Keratinocyte (primary cell): ENCODE data around the gene PARP4. TPM values are rescaled to one million over a fixed set of nuclear protein-coding genes. Genes with fewer than 3 reads are reported as not detected.
"Not testable (repeated sequence)": the region's sequence is repeated elsewhere in the genome, so short reads cannot be mapped to it uniquely, and the experiment has no call there.

Experiments
- DNase-seq: peaks from one replicate; pipeline ENCODE4 v3.0.0-alpha.2; 2011; ENCODE audit warnings: low read depth, missing footprints, low spot score
- FAIRE-seq: peaks from 2 replicates; lab custom pipeline; 2011; peaks lifted over from hg19 to GRCh38; lab: Jason Lieb, UNC
- H2AFZ ChIP-seq: 2 replicates; pipeline ENCODE4 v1.6.0; 2012; ENCODE audit warnings: low read length, control low read depth, inconsistent platforms; ENCODE audit not compliant: control insufficient read depth
- H3K27ac ChIP-seq: 2 replicates; pipeline ENCODE4 v1.5.1; 2011; ENCODE audit warnings: low read length; ENCODE audit not compliant: control insufficient read depth, insufficient read depth
- H3K27me3 ChIP-seq: 3 replicates; pipeline ENCODE4 v1.6.0; 2011; ENCODE audit warnings: low read length; ENCODE audit not compliant: control insufficient read depth, insufficient read depth; ENCODE audit errors: extremely low read depth
- H3K36me3 ChIP-seq, 2 experiments: 2 replicates in 1 of 2; 3 replicates in 1 of 2; pipeline ENCODE4 v1.5.1; 2011; ENCODE audit warnings: low read length in 2 of 2, mild to moderate bottlenecking in 1 of 2; ENCODE audit not compliant: control insufficient read depth in 2 of 2, insufficient read depth in 2 of 2; ENCODE audit errors: extremely low read depth in 1 of 2
- H3K4me1 ChIP-seq: 3 replicates; pipeline ENCODE4 v1.5.1; 2011; ENCODE audit warnings: low read length; ENCODE audit not compliant: control insufficient read depth, insufficient read depth; ENCODE audit errors: extremely low read depth
- H3K4me2 ChIP-seq: 3 replicates; pipeline ENCODE4 v1.6.0; 2011; ENCODE audit warnings: low read depth, low read length; ENCODE audit not compliant: control insufficient read depth, insufficient read depth; ENCODE audit errors: extremely low read depth
- H3K4me3 ChIP-seq, 3 experiments: fragments of 200-600 bp in 1 of 3; sonication (generic) in 1 of 3; 2 replicates in 2 of 3; 3 replicates in 1 of 3; pipeline ENCODE4 v1.5.1; 2011 to 2016; ENCODE audit warnings: low read length in 3 of 3, mild to moderate bottlenecking in 3 of 3, control low read depth in 2 of 3, inconsistent platforms in 1 of 3, low read depth in 1 of 3, mixed read lengths in 1 of 3, mixed run types in 1 of 3, moderate library complexity in 1 of 3; ENCODE audit not compliant: control insufficient read depth in 2 of 3, insufficient read depth in 2 of 3; ENCODE audit errors: extremely low read depth in 1 of 3
- H3K79me2 ChIP-seq: 2 replicates; pipeline ENCODE4 v1.6.0; 2012; ENCODE audit warnings: low read length; ENCODE audit not compliant: control insufficient read depth, insufficient read depth
- H3K9ac ChIP-seq: 3 replicates; pipeline ENCODE4 v1.6.0; 2011; ENCODE audit warnings: low read length; ENCODE audit not compliant: control insufficient read depth, insufficient read depth; ENCODE audit errors: extremely low read depth
- H3K9me1 ChIP-seq: 3 replicates; pipeline ENCODE4 v1.6.0; 2011; ENCODE audit warnings: low read length; ENCODE audit not compliant: control insufficient read depth, insufficient read depth; ENCODE audit errors: extremely low read depth
- H3K9me3 ChIP-seq: 2 replicates; pipeline ENCODE4 v1.5.1; 2012; ENCODE audit warnings: low read depth, low read length; ENCODE audit not compliant: control insufficient read depth
- H4K20me1 ChIP-seq: 3 replicates; pipeline ENCODE4 v1.6.0; 2011; ENCODE audit warnings: low read length; ENCODE audit not compliant: control insufficient read depth, insufficient read depth; ENCODE audit errors: extremely low read depth
- EZH2 ChIP-seq: IDR thresholded peaks from one replicate; pipeline ENCODE4 v1.6.1; 2012; ENCODE audit warnings: inconsistent platforms, mild to moderate bottlenecking, low read length, moderate library complexity
- dilution Hi-C: fragments of 300-500 bp; cut with MboI; formaldehyde crosslinking; loops from one replicate; pipeline ENCODE4 v1.7.0; 2020; ENCODE audit warnings: low sequenced_read_pairs; ENCODE audit not compliant: extremely low pct_ligation_motif_present
- polyA plus RNA-seq, 5 experiments: library from polyadenylated mRNA; depleted of rRNA in 3 of 5; stranded (reverse) in 3 of 5; stranded (forward) in 1 of 5; unstranded in 1 of 5; fragments of >200 nt; gene quantifications; 1 replicate in 1 of 5; 2 replicates in 3 of 5; 3 replicates in 1 of 5; pipeline versions ENCODE4 v1.2.1 to v1.2.3, GENCODE V29; 2011 to 2012; ENCODE audit warnings: missing spikeins in 2 of 5, low read depth in 1 of 5, low replicate concordance in 1 of 5
- TF ChIP-seq, protein P1 (sequence below), 3 experiments: IDR thresholded peaks in 1 of 3; conservative IDR thresholded peaks in 1 of 3; optimal IDR thresholded peaks in 1 of 3; 2 replicates in 2 of 3; 3 replicates in 1 of 3; pipeline versions ENCODE3 to v1.5.1; 2011; ENCODE audit warnings: low read length in 3 of 3, mild to moderate bottlenecking in 3 of 3, moderate library complexity in 2 of 3, control low read depth in 1 of 3, inconsistent platforms in 1 of 3; ENCODE audit not compliant: insufficient read depth in 2 of 3; ENCODE audit errors: extremely low read depth in 1 of 3

Gene PARP4
- polyA plus RNA-seq, 1 donor (not counting 4 experiments of a cell fraction or from before 2014, with no cell fraction given), result 44.0 TPM

DNA sequence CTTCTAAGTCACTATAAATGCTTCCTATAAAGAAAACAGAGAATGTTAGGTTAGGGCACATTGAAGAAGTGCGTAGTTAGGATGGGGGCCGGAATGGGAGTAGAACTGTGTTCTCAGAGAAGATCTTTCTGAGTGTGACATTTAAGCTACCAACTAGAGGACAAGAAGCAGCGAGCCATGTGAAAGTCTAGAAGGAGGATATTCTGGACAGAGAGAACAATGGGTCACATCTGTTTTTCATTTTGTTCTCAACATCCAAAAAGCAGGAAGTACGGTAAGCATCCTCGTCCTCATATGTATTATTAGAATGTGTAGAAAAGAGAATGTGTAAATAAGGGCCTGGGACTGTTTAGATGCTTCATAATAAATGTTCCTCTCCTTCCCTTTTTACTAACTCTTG is 44.5 kb upstream of the PARP4 start:
- Histone ChIP-seq H3K79me2 (no peaks in the 10 kb centered on the region), H3K9me3 (no peaks in the 10 kb centered on the region), H2AFZ (no peak overlapping the region), H3K9me1 (no peaks in the 10 kb centered on the region), H3K4me2 (no peak overlapping the region), H3K36me3 (no peaks in the 10 kb centered on the region), H3K9ac (no peak overlapping the region), H3K4me3 (no peak overlapping the region), H3K27me3 (no peaks in the 10 kb centered on the region), H4K20me1 (no peaks in the 10 kb centered on the region), H3K27ac (no peak overlapping the region), H3K4me1 (no peaks in the 10 kb centered on the region)
- dilution Hi-C loops, result no loop called here
- FAIRE-seq, result no peak
- TF ChIP-seq, protein P1, sequence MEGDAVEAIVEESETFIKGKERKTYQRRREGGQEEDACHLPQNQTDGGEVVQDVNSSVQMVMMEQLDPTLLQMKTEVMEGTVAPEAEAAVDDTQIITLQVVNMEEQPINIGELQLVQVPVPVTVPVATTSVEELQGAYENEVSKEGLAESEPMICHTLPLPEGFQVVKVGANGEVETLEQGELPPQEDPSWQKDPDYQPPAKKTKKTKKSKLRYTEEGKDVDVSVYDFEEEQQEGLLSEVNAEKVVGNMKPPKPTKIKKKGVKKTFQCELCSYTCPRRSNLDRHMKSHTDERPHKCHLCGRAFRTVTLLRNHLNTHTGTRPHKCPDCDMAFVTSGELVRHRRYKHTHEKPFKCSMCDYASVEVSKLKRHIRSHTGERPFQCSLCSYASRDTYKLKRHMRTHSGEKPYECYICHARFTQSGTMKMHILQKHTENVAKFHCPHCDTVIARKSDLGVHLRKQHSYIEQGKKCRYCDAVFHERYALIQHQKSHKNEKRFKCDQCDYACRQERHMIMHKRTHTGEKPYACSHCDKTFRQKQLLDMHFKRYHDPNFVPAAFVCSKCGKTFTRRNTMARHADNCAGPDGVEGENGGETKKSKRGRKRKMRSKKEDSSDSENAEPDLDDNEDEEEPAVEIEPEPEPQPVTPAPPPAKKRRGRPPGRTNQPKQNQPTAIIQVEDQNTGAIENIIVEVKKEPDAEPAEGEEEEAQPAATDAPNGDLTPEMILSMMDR (optimal IDR thresholded peaks at IDR 0.05 in 1 of 3, IDR thresholded peaks at IDR 0.05 in 1 of 3, conservative IDR thresholded peaks at IDR 0.05 in 1 of 3; ENCODE audit: extremely low read depth in 1 of 3, insufficient read depth in 2 of 3, low read length in 3 of 3), result no peak
- TF ChIP-seq EZH2, result no peak
- DNase-seq, result no peak

DNA sequence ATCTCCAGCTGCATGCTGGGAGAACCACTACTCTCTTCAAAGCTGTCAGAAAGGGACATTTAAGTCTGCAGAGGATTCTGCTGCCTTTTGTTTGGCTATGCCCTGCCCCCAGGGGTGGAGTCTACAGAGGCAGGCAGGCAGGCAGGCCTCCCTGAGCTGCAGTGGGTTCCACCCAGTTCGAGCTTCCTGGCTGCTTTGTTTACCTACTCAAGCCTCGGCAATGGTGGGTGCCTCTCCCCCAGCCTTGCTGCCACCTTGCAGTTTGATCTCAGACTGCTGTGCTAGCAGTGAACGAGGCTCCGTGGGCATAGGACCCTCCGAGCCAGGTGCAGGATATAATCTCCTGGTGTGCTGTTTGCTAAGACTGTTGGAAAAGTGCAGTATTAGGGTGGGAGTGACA is 41.3 kb upstream of the PARP4 start:
- H3K79me2 ChIP-seq, H3K4me2 ChIP-seq, H3K36me3 ChIP-seq, H3K9me1 ChIP-seq, H3K9ac ChIP-seq, H3K27ac ChIP-seq, dilution Hi-C loops, H3K27me3 ChIP-seq, H3K9me3 ChIP-seq, H2AFZ ChIP-seq, H3K4me1 ChIP-seq, H3K4me3 ChIP-seq, FAIRE-seq, DNase-seq, H4K20me1 ChIP-seq: not testable (repeated sequence)
